Ovary (tissue), 9 donors: ENCODE results near the gene SHROOM3. TPM values are rescaled to one million over a fixed set of nuclear protein-coding genes. Genes with fewer than 3 reads are reported as not detected.
"Not testable (repeated sequence)": the region's sequence is repeated elsewhere in the genome, so short reads cannot be mapped to it uniquely, and the experiment has no call there.

ENCODE experiments used
- DNase-seq, 5 donors: peaks; one replicate each; pipeline ENCODE4 v3.0.0-alpha.2; 2019 to 2020
- H3K27ac ChIP-seq, 2 donors: fragments of 200-600 bp; one replicate each; pipeline versions ENCODE4 v1.5.1 to v1.8.0; 2019 to 2022
- H3K27me3 ChIP-seq: fragments of 200-600 bp; one replicate; pipeline ENCODE4 v1.8.0; 2022
- H3K36me3 ChIP-seq: fragments of 200-600 bp; sonication (generic); one replicate; pipeline ENCODE4 v1.5.1; 2019
- H3K4me1 ChIP-seq: one replicate; pipeline ENCODE4 v1.8.1; 2013; ENCODE audit warnings: mild to moderate bottlenecking, moderate library complexity; ENCODE audit not compliant: insufficient read depth
- H3K4me3 ChIP-seq: fragments of 200-600 bp; sonication (generic); one replicate; pipeline ENCODE4 v1.5.1; 2017
- H3K9me3 ChIP-seq, 2 donors: fragments of 200-600 bp in 1 of 2; sonication (generic) in 1 of 2; one replicate each; pipeline versions ENCODE4 v1.5.1 to v1.8.1; 2013 to 2019; ENCODE audit warnings: mild to moderate bottlenecking in 1 of 2, moderate library complexity in 1 of 2
- CTCF ChIP-seq, 3 donors: fragments of 450-650 bp in 2 of 3; fragments of 200-600 bp in 1 of 3; IDR thresholded peaks; one replicate each; pipeline versions ENCODE4 v1.5.1 to v1.8.0; 2016 to 2022; ENCODE audit warnings: antibody characterized with exemption in 3 of 3, mild to moderate bottlenecking in 1 of 3
- EP300 ChIP-seq: sonication (generic); formaldehyde crosslinking; IDR thresholded peaks from one replicate; pipeline ENCODE4 v1.6.1; 2017; ENCODE audit warnings: antibody characterized with exemption
- POLR2A ChIP-seq: fragments of 450-650 bp; IDR thresholded peaks from one replicate; pipeline ENCODE4 v1.6.1; 2017; ENCODE audit warnings: antibody characterized with exemption, mild to moderate bottlenecking, moderate library complexity
- WGBS, 3 donors: extraction: QIAGEN DNeasy Blood & Tissue Kit in 1 of 3; methylation state at CpG; one replicate each; pipeline versions ENCODE4 v1.1.5 to v1.1.7; 2013 to 2017; 5-methylcytosine and 5-hydroxymethylcytosine counted together
- intact Hi-C, 4 donors: fragments of 100-400 bp; cut with DNase I; formaldehyde crosslinking; loops; one replicate each; pipeline versions ENCODE4 v1.11.0 to v1.15.1; 2022 to 2023
- polyA plus RNA-seq, 2 donors: library from polyadenylated mRNA; stranded (reverse); fragments of 200-250 nt in 1 of 2; fragments of 350-450 nt in 1 of 2; fragmentation: Illumina TruSeq in 1 of 2; extraction: RNeasy Lipid Tissue Mini Kit (QIAGEN cat#74804) in 1 of 2; gene quantifications; one replicate each; pipeline ENCODE4 v1.2.3, GENCODE V29; 2013 to 2014
- total RNA-seq, 7 donors: library from RNA; depleted of rRNA in 2 of 7; stranded (reverse); fragments of >200 nt in 2 of 7; fragmentation: NEBNext Ultra II Directional in 3 of 7; extraction: Animal tissue kit (Norgen Biotek cat#: 25700) in 3 of 7; gene quantifications; one replicate each; pipeline versions ENCODE4 v1.1.0 to v1.2.4, GENCODE V29; 2016 to 2023
- donor health status: DM: no; HTN: no; CAD: no; lungs with moderate emphysema.
- donor health status: DM: no; HTN: no; CAD: no.
- donor health status: Bipolar disorder and iron deficiency.
- donor health status: DM: yes; HTN: yes; CAD: no.
- donor health status: DM: no; HTN: no; CAD: no.
- donor health status: DM: yes; HTN: yes; CAD: no.

SHROOM3 gene
- total and polyA plus RNA-seq, 9 donors: 0.80 to 70.1 (median 3.8) TPM

GRCh38 chr4:76723373-76723772 is 288.3 kb downstream of the SHROOM3 start:
- no peaks in the 10 kb centered on the region for H3K4me1 ChIP-seq

GRCh38 chr4:76723924-76724323 is 288.9 kb downstream of the SHROOM3 start:
- 4 to 13% (median 13%) methylated on average over 2 of the region's 2 CpGs for WGBS, 3 donors
- Histone ChIP-seq H3K27me3 (no peaks in the 10 kb centered on the region), H3K9me3 (no peaks in the 10 kb centered on the region), H3K27ac (no peak overlapping the region), H3K36me3 (no peaks in the 10 kb centered on the region), H3K4me1 (no peaks in the 10 kb centered on the region), H3K4me3 (no peak overlapping the region)
- no peak for TF ChIP-seq CTCF (IDR thresholded peaks at IDR 0.05)
- TF ChIP-seq POLR2A: no peak
- no peak for TF ChIP-seq EP300
- DNase-seq: no peak
- intact Hi-C loops: no loop called here

More at GRCh38 chr4:76723373-76723772, 288.3 kb downstream of the SHROOM3 start:
- Histone ChIP-seq H3K27ac (no peak overlapping the region), H3K9me3 (no peaks in the 10 kb centered on the region), H3K4me3 (no peak overlapping the region), H3K36me3 (no peaks in the 10 kb centered on the region), H3K27me3 (no peaks in the 10 kb centered on the region)
- intact Hi-C loops: no loop called here
- DNase-seq: no peak
- TF ChIP-seq CTCF (IDR thresholded peaks at IDR 0.05) (no peak), EP300 (no peak), POLR2A (no peak)

DNA sequence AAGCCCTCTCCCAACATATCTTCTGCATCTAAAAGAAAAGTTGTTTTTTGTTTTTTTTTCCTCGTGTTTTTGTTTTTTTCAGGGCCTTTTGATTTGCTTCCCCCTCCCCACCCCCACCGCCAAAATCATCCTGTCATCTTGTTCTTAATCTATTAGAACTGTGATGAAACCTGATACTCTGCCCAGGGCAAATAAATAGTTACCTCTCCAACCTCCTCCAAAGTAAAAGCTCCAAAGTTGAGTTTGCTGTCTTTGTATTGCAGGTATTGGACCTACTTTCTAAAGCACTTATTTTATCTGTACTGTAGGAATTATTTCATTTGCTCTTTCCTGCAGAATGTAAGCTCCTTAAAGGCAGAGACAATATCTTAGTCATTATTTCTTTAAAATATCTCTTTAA is 290.0 kb downstream of the SHROOM3 start:
- Histone ChIP-seq H3K9me3 (no peaks in the 10 kb centered on the region), H3K27ac (no peak overlapping the region), H3K36me3 (no peaks in the 10 kb centered on the region), H3K4me3 (no peak overlapping the region), H3K27me3 (no peaks in the 10 kb centered on the region), H3K4me1 (no peaks in the 10 kb centered on the region)
- intact Hi-C loops: no loop called here
- WGBS, 3 donors: 72 to 85% (median 82%) methylated on average over 2 of the region's 2 CpGs
- no peak for TF ChIP-seq POLR2A
- TF ChIP-seq EP300: no peak
- no peak for TF ChIP-seq CTCF (IDR thresholded peaks at IDR 0.05)
- no peak for DNase-seq

DNA sequence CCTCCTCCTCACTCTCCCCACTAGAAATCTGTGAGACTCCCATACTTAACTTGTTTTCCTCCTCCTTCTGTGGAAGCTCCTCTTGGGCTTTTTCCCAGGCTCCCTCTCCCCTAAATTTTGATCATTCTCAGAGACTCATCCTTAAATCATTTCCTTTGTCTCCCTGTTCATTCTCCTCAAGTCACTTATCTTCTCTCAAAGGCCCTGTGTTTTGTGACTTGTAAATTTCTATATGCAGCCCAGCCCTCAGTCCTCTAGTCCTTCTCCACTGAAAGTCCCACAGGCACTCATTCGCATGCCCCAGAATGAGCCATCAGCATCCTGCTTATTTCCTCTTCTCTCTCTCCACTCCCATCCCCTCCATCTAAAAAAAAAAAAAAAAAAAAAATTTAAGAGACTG is 291.1 kb downstream of the SHROOM3 start:
- Histone ChIP-seq H3K4me3 (no peak overlapping the region), H3K36me3 (no peaks in the 10 kb centered on the region), H3K9me3 (no peaks in the 10 kb centered on the region), H3K4me1 (no peaks in the 10 kb centered on the region), H3K27ac (no peak overlapping the region), H3K27me3 (no peaks in the 10 kb centered on the region)
- 90 to 95% (median 94%) methylated on average over 1 of the region's 1 CpG for WGBS, 3 donors
- no peak for DNase-seq
- intact Hi-C loops: no loop called here
- TF ChIP-seq POLR2A (no peak), CTCF (IDR thresholded peaks at IDR 0.05) (no peak), EP300 (no peak)

DNA sequence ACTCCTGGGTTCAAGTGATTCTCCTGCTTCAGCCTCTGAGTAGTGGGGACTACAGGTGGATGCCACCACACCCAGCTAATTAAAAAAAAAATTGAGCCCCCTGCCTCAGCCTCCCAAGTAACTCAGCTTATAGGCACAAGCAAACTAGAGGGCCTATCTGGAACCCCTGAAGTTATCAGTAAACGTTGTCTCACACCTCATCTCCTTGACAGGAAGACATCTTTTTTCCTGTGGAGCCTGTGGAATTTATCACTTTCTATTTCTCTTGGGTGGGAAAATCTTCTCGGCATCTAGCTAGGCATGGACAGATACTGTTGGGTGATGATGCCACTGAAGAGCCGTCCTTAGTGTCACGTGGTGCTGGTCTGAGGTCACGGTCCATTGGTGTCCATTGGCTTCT is 291.6 kb downstream of the SHROOM3 start:
- TF ChIP-seq POLR2A (no peak), EP300 (no peak), CTCF (IDR thresholded peaks at IDR 0.05) (no peak)
- WGBS, 3 donors: 90 to 95% (median 93%) methylated on average over 5 of the region's 5 CpGs
- DNase-seq: no peak
- Histone ChIP-seq H3K9me3 (no peaks in the 10 kb centered on the region), H3K27ac (no peak overlapping the region), H3K4me3 (no peak overlapping the region), H3K27me3 (no peaks in the 10 kb centered on the region), H3K36me3 (no peaks in the 10 kb centered on the region), H3K4me1 (no peaks in the 10 kb centered on the region)
- intact Hi-C loops: no loop called here

DNA sequence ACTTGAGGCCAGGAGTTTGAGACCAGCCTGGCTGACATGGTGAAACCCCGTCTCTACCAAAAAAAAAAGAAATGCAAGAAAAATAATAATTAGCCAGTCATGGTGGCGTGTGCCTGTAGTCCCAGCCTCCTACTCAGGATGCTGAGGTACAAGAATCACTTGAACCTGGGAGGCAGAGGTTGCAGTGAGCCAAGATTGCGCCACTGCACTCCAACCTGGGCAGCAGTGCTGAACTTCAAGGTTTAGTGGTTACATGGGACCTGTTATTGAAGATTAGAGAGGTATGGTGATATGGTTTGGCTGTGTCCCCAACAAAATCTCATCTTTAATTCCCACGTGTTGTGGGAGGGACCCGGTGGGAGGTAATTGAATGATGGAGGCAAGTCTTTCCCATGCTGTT is 292.9 kb downstream of the SHROOM3 start:
- H3K36me3 ChIP-seq, intact Hi-C loops, H3K4me3 ChIP-seq, H3K9me3 ChIP-seq, H3K27ac ChIP-seq, H3K4me1 ChIP-seq, H3K27me3 ChIP-seq, DNase-seq: not testable (repeated sequence)
- 92 to 93% (median 93%) methylated on average over 5 of the region's 5 CpGs for WGBS, 3 donors
